ENCODE measurements around the gene MARCKSL1.
"Not testable (repeated sequence)": the region's sequence is repeated elsewhere in the genome, so short reads cannot be mapped to it uniquely, and the experiment has no call there.

The MARCKSL1 gene

GRCh38 chr1:32333251-32333963 is 2.6 kb downstream of the MARCKSL1 start:
- DNase-seq (ENCODE audit: low read depth in 3 of 3), result no peak

- DNase-seq (ENCODE audit: low read depth in 3 of 3), result no peak
Measured at GRCh38 chr1:32332290-32333079, 3.5 kb downstream of the MARCKSL1 start.

- no peak for DNase-seq (ENCODE audit: low read depth in 3 of 3)
Measured at GRCh38 chr1:32331549-32331948, 4.5 kb downstream of the MARCKSL1 start.

- DNase-seq (ENCODE audit: low read depth in 3 of 3), result no peak
Measured at GRCh38 chr1:32330558-32331151, 5.4 kb downstream of the MARCKSL1 start.

GRCh38 chr1:32329931-32330466 is 6.0 kb downstream of the MARCKSL1 start:
- DNase-seq (ENCODE audit: low read depth in 3 of 3), result no peak

GRCh38 chr1:32327204-32327603 is 8.8 kb downstream of the MARCKSL1 start:
- DNase-seq (ENCODE audit: low read depth in 3 of 3), result no peak

GRCh38 chr1:32321712-32322291 is 14.2 kb downstream of the MARCKSL1 start:
- no peak for DNase-seq (ENCODE audit: low read depth in 3 of 3)

- no peak for DNase-seq (ENCODE audit: low read depth in 3 of 3)
Measured at GRCh38 chr1:32318127-32318869, 17.7 kb downstream of the MARCKSL1 start.

GRCh38 chr1:32316903-32317277 is 19.1 kb downstream of the MARCKSL1 start:
- no peak for DNase-seq (ENCODE audit: low read depth in 3 of 3)

GRCh38 chr1:32311709-32312393 is 24.2 kb downstream of the MARCKSL1 start:
- DNase-seq (ENCODE audit: low read depth in 3 of 3), result no peak

- no peak for DNase-seq (ENCODE audit: low read depth in 3 of 3)
Measured at GRCh38 chr1:32309960-32310359, 26.1 kb downstream of the MARCKSL1 start.

GRCh38 chr1:32307324-32307723 is 28.7 kb downstream of the MARCKSL1 start:
- no peak for DNase-seq (ENCODE audit: low read depth in 3 of 3)

GRCh38 chr1:32305310-32305709 is 30.7 kb downstream of the MARCKSL1 start:
- DNase-seq (ENCODE audit: low read depth in 3 of 3), result no peak

- no peak for DNase-seq (ENCODE audit: low read depth in 3 of 3)
Measured at GRCh38 chr1:32303997-32304622, 31.9 kb downstream of the MARCKSL1 start.

- no peak for DNase-seq (ENCODE audit: low read depth in 3 of 3)
Measured at GRCh38 chr1:32303358-32303757, 32.7 kb downstream of the MARCKSL1 start.

- DNase-seq (ENCODE audit: low read depth in 3 of 3), result no peak
Measured at GRCh38 chr1:32299327-32299726, 36.7 kb downstream of the MARCKSL1 start.

GRCh38 chr1:32298211-32298610 is 37.8 kb downstream of the MARCKSL1 start:
- DNase-seq (ENCODE audit: low read depth in 3 of 3), result not testable (repeated sequence)

- peak; percentile 91 to 97 (median 97) for DNase-seq (ENCODE audit: low read depth in 3 of 3)
Measured at GRCh38 chr1:32291708-32292538, 44.1 kb downstream of the MARCKSL1 start, which contains the start of gene HDAC1. TSS of gene HDAC1 (plus strand) at chr1:32292083. CDS start at chr1:32292170, 87 bp downstream.

GRCh38 chr1:32291145-32291707 is 44.8 kb downstream of the MARCKSL1 start:
- no peak for DNase-seq (ENCODE audit: low read depth in 3 of 3)
